PFSK-1 (cell line): Measurements from ENCODE around the gene RAB37.

Source experiments
- POLR2AphosphoS5 ChIP-seq: IDR thresholded peaks from 2 replicates; pipeline ENCODE4 v1.6.1; 2012; ENCODE audit warnings: low read depth, mild to moderate bottlenecking, control low read depth, low read length, moderate library complexity
- SIN3A ChIP-seq: IDR thresholded peaks from 2 replicates; pipeline ENCODE4 v1.6.1; 2012; ENCODE audit warnings: mild to moderate bottlenecking, low read length, moderate library complexity, borderline replicate concordance; ENCODE audit not compliant: insufficient read depth
- TF ChIP-seq, protein P1 (sequence below), 2 experiments: IDR thresholded peaks; 2 replicates each; pipeline versions ENCODE4 v1.6.1 to v1.8.0; 2011 to 2012; ENCODE audit warnings: low read depth in 2 of 2, low read length in 2 of 2, control low read depth in 1 of 2, inconsistent platforms in 1 of 2, mild to moderate bottlenecking in 1 of 2, moderate library complexity in 1 of 2; ENCODE audit not compliant: insufficient read depth in 1 of 2

- TF ChIP-seq SIN3A (no peak), POLR2AphosphoS5 (no peak)
- TF ChIP-seq, protein P1, sequence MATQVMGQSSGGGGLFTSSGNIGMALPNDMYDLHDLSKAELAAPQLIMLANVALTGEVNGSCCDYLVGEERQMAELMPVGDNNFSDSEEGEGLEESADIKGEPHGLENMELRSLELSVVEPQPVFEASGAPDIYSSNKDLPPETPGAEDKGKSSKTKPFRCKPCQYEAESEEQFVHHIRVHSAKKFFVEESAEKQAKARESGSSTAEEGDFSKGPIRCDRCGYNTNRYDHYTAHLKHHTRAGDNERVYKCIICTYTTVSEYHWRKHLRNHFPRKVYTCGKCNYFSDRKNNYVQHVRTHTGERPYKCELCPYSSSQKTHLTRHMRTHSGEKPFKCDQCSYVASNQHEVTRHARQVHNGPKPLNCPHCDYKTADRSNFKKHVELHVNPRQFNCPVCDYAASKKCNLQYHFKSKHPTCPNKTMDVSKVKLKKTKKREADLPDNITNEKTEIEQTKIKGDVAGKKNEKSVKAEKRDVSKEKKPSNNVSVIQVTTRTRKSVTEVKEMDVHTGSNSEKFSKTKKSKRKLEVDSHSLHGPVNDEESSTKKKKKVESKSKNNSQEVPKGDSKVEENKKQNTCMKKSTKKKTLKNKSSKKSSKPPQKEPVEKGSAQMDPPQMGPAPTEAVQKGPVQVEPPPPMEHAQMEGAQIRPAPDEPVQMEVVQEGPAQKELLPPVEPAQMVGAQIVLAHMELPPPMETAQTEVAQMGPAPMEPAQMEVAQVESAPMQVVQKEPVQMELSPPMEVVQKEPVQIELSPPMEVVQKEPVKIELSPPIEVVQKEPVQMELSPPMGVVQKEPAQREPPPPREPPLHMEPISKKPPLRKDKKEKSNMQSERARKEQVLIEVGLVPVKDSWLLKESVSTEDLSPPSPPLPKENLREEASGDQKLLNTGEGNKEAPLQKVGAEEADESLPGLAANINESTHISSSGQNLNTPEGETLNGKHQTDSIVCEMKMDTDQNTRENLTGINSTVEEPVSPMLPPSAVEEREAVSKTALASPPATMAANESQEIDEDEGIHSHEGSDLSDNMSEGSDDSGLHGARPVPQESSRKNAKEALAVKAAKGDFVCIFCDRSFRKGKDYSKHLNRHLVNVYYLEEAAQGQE (IDR thresholded peaks at IDR 0.05; ENCODE audit: insufficient read depth in 1 of 2, low read depth in 2 of 2, low read length in 2 of 2), result no peak
Measured at GRCh38 chr17:74763565-74764387, 26.7 kb downstream of the RAB37 start.
